ENCODE data around the gene POLD4.

The POLD4 gene

GRCh38 chr11:67311556-67312082, 41.7 kb downstream of the POLD4 start:
- Histone ChIP-seq H3K23ac (ENCODE audit: low read length) (no peak overlapping the region), H3K4me1 (ENCODE audit: control insufficient read depth in 1 of 2, insufficient read depth in 2 of 2, low read length in 2 of 2) (peaks cover 9 to 19% of the 10 kb centered on the region in 2 experiments), H3K4ac (ENCODE audit: low read depth, low read length) (no peak overlapping the region), H2BK12ac (ENCODE audit: low read length) (no peak overlapping the region), H2AFZ (ENCODE audit: insufficient read depth, low read length, poor library complexity) (no peak overlapping the region), H2AK5ac (ENCODE audit: low read length) (no peak overlapping the region), H3K36me3 (ENCODE audit: control insufficient read depth in 1 of 2, insufficient read depth in 2 of 2, low read length in 2 of 2) (peaks cover 42 to 48% of the 10 kb centered on the region in 2 experiments), H4K8ac (ENCODE audit: low read depth, low read length) (no peak overlapping the region), H3K9ac (ENCODE audit: low read length) (no peak overlapping the region), H4K12ac (ENCODE audit: low read depth, low read length) (no peak overlapping the region), H3K4me3 (ENCODE audit: low read depth, low read length) (no peak overlapping the region), H4K91ac (ENCODE audit: low read depth, low read length) (no peak overlapping the region), H3K79me1 (ENCODE audit: low read length) (peaks cover 3% of the 10 kb centered on the region), H3K18ac (ENCODE audit: low read length) (no peak overlapping the region), H3K27ac (ENCODE audit: low read depth, low read length) (no peak overlapping the region), H3K4me2 (ENCODE audit: low read length) (no peak overlapping the region), H2BK5ac (ENCODE audit: low read depth, low read length, poor library complexity) (no peak overlapping the region), H3K9me3 (ENCODE audit: insufficient read depth, low read depth, low read length) (no peaks in the 10 kb centered on the region), H2BK120ac (ENCODE audit: insufficient read depth, low read length, poor library complexity) (no peak overlapping the region), H3K14ac (ENCODE audit: low read length) (no peak overlapping the region), H3K27me3 (ENCODE audit: insufficient read depth, low read length) (no peaks in the 10 kb centered on the region), H3K79me2 (ENCODE audit: control insufficient read depth, insufficient read depth, low read length, poor library complexity) (no peaks in the 10 kb centered on the region)
- peak in 1 of 2 donors; percentile 46 for DNase-seq
- WGBS (ENCODE audit: extremely low coverage, insufficient coverage, insufficient read length), result no CpG with 5 or more reads among the region's 15 CpGs

- H3K79me2 ChIP-seq (ENCODE audit: control insufficient read depth, insufficient read depth, low read length, poor library complexity), result no peaks in the 10 kb centered on the region
- H2BK120ac ChIP-seq (ENCODE audit: insufficient read depth, low read length, poor library complexity), result no peak overlapping the region
- H3K14ac ChIP-seq (ENCODE audit: low read length), result no peak overlapping the region
- no peak overlapping the region for H4K8ac ChIP-seq (ENCODE audit: low read depth, low read length)
- H2BK12ac ChIP-seq (ENCODE audit: low read length), result no peak overlapping the region
- H2AK5ac ChIP-seq (ENCODE audit: low read length), result no peak overlapping the region
- no peak overlapping the region for H3K9ac ChIP-seq (ENCODE audit: low read length)
- H2BK5ac ChIP-seq (ENCODE audit: low read depth, low read length, poor library complexity), result no peak overlapping the region
- H3K4ac ChIP-seq (ENCODE audit: low read depth, low read length), result no peak overlapping the region
- no peak overlapping the region for H4K12ac ChIP-seq (ENCODE audit: low read depth, low read length)
- no peaks in the 10 kb centered on the region for H3K9me3 ChIP-seq (ENCODE audit: insufficient read depth, low read depth, low read length)
- H3K18ac ChIP-seq (ENCODE audit: low read length), result no peak overlapping the region
- DNase-seq, result no peak
- WGBS (ENCODE audit: extremely low coverage, insufficient coverage, insufficient read length), result no CpG with 5 or more reads among the region's 18 CpGs
- H3K4me1 ChIP-seq (ENCODE audit: control insufficient read depth in 1 of 2, insufficient read depth in 2 of 2, low read length in 2 of 2), result peaks cover 9 to 19% of the 10 kb centered on the region in 2 experiments
- no peak overlapping the region for H3K4me2 ChIP-seq (ENCODE audit: low read length)
- H4K91ac ChIP-seq (ENCODE audit: low read depth, low read length), result no peak overlapping the region
- no peak overlapping the region for H3K27ac ChIP-seq (ENCODE audit: low read depth, low read length)
- H2AFZ ChIP-seq (ENCODE audit: insufficient read depth, low read length, poor library complexity), result no peak overlapping the region
- H3K36me3 ChIP-seq (ENCODE audit: control insufficient read depth in 1 of 2, insufficient read depth in 2 of 2, low read length in 2 of 2), result peaks cover 43 to 49% of the 10 kb centered on the region in 2 experiments
- H3K4me3 ChIP-seq (ENCODE audit: low read depth, low read length), result no peak overlapping the region
- no peak overlapping the region for H3K23ac ChIP-seq (ENCODE audit: low read length)
- H3K27me3 ChIP-seq (ENCODE audit: insufficient read depth, low read length), result no peaks in the 10 kb centered on the region
- H3K79me1 ChIP-seq (ENCODE audit: low read length), result peaks cover 3% of the 10 kb centered on the region
Measured at GRCh38 chr11:67311051-67311555, 42.2 kb downstream of the POLD4 start.

- no peak overlapping the region for H3K18ac ChIP-seq (ENCODE audit: low read length)
- no peak overlapping the region for H2AK5ac ChIP-seq (ENCODE audit: low read length)
- H3K14ac ChIP-seq (ENCODE audit: low read length), result no peak overlapping the region
- no peaks in the 10 kb centered on the region for H3K9me3 ChIP-seq (ENCODE audit: insufficient read depth, low read depth, low read length)
- no CpG with 5 or more reads among the region's 19 CpGs for WGBS (ENCODE audit: extremely low coverage, insufficient coverage, insufficient read length)
- no peak for DNase-seq
- no peak overlapping the region for H2BK12ac ChIP-seq (ENCODE audit: low read length)
- H3K4me1 ChIP-seq (ENCODE audit: control insufficient read depth in 1 of 2, insufficient read depth in 2 of 2, low read length in 2 of 2), result peaks cover 11 to 18% of the 10 kb centered on the region in 2 experiments
- no peak overlapping the region for H2BK120ac ChIP-seq (ENCODE audit: insufficient read depth, low read length, poor library complexity)
- no peaks in the 10 kb centered on the region for H3K27me3 ChIP-seq (ENCODE audit: insufficient read depth, low read length)
- H3K4ac ChIP-seq (ENCODE audit: low read depth, low read length), result no peak overlapping the region
- no peak overlapping the region for H3K4me2 ChIP-seq (ENCODE audit: low read length)
- H4K8ac ChIP-seq (ENCODE audit: low read depth, low read length), result no peak overlapping the region
- no peak overlapping the region for H3K23ac ChIP-seq (ENCODE audit: low read length)
- no peak overlapping the region for H3K9ac ChIP-seq (ENCODE audit: low read length)
- H4K12ac ChIP-seq (ENCODE audit: low read depth, low read length), result no peak overlapping the region
- no peaks in the 10 kb centered on the region for H3K79me2 ChIP-seq (ENCODE audit: control insufficient read depth, insufficient read depth, low read length, poor library complexity)
- H3K79me1 ChIP-seq (ENCODE audit: low read length), result peaks cover 3% of the 10 kb centered on the region
- no peak overlapping the region for H4K91ac ChIP-seq (ENCODE audit: low read depth, low read length)
- H3K36me3 ChIP-seq (ENCODE audit: control insufficient read depth in 1 of 2, insufficient read depth in 2 of 2, low read length in 2 of 2), result peaks cover 43 to 49% of the 10 kb centered on the region in 2 experiments
- no peak overlapping the region for H2BK5ac ChIP-seq (ENCODE audit: low read depth, low read length, poor library complexity)
- H2AFZ ChIP-seq (ENCODE audit: insufficient read depth, low read length, poor library complexity), result no peak overlapping the region
- H3K27ac ChIP-seq (ENCODE audit: low read depth, low read length), result no peak overlapping the region
- H3K4me3 ChIP-seq (ENCODE audit: low read depth, low read length), result no peak overlapping the region
Measured at GRCh38 chr11:67310246-67311050, 42.9 kb downstream of the POLD4 start.

GRCh38 chr11:67309661-67310061, 43.7 kb downstream of the POLD4 start:
- no peak overlapping the region for H4K91ac ChIP-seq (ENCODE audit: low read depth, low read length)
- H2AFZ ChIP-seq (ENCODE audit: insufficient read depth, low read length, poor library complexity), result no peak overlapping the region
- H3K4me2 ChIP-seq (ENCODE audit: low read length), result no peak overlapping the region
- no peak overlapping the region for H3K23ac ChIP-seq (ENCODE audit: low read length)
- H3K4me3 ChIP-seq (ENCODE audit: low read depth, low read length), result no peak overlapping the region
- no peak overlapping the region for H2BK12ac ChIP-seq (ENCODE audit: low read length)
- H3K4me1 ChIP-seq (ENCODE audit: control insufficient read depth in 1 of 2, insufficient read depth in 2 of 2, low read length in 2 of 2), result peaks cover 13 to 22% of the 10 kb centered on the region in 2 experiments
- no CpG with 5 or more reads among the region's 14 CpGs for WGBS (ENCODE audit: extremely low coverage, insufficient coverage, insufficient read length)
- no peak overlapping the region for H4K12ac ChIP-seq (ENCODE audit: low read depth, low read length)
- H3K9me3 ChIP-seq (ENCODE audit: insufficient read depth, low read depth, low read length), result no peaks in the 10 kb centered on the region
- H3K14ac ChIP-seq (ENCODE audit: low read length), result no peak overlapping the region
- H2BK5ac ChIP-seq (ENCODE audit: low read depth, low read length, poor library complexity), result no peak overlapping the region
- no peak overlapping the region for H2AK5ac ChIP-seq (ENCODE audit: low read length)
- DNase-seq, result no peak
- H2BK120ac ChIP-seq (ENCODE audit: insufficient read depth, low read length, poor library complexity), result no peak overlapping the region
- no peak overlapping the region for H4K8ac ChIP-seq (ENCODE audit: low read depth, low read length)
- H3K9ac ChIP-seq (ENCODE audit: low read length), result no peak overlapping the region
- no peak overlapping the region for H3K27ac ChIP-seq (ENCODE audit: low read depth, low read length)
- no peak overlapping the region for H3K18ac ChIP-seq (ENCODE audit: low read length)
- H3K79me2 ChIP-seq (ENCODE audit: control insufficient read depth, insufficient read depth, low read length, poor library complexity), result peaks cover under 1% of the 10 kb centered on the region
- H3K27me3 ChIP-seq (ENCODE audit: insufficient read depth, low read length), result no peaks in the 10 kb centered on the region
- no peak overlapping the region for H3K4ac ChIP-seq (ENCODE audit: low read depth, low read length)
- H3K79me1 ChIP-seq (ENCODE audit: low read length), result peaks cover 3% of the 10 kb centered on the region
- H3K36me3 ChIP-seq (ENCODE audit: control insufficient read depth in 1 of 2, insufficient read depth in 2 of 2, low read length in 2 of 2), result peaks cover 43 to 49% of the 10 kb centered on the region in 2 experiments

All from trophoblast cell (in vitro differentiated cells and primary cell).